HG03520 (cell line): ENCODE results near the gene MYO1E.
"Not testable (repeated sequence)": the region's sequence is repeated elsewhere in the genome, so short reads cannot be mapped to it uniquely, and the experiment has no call there.

ENCODE experiments used
- ATAC-seq: cut with Tn5 transposase; IDR thresholded peaks from one replicate; pipeline ENCODE4 v1.9.1; 2021; ENCODE audit warnings: mild to moderate bottlenecking, moderate library complexity; ENCODE audit not compliant: unreplicated experiment

Gene MYO1E

GRCh38 chr15:59174151-59174834, 198.4 kb downstream of the MYO1E start:
- no peak for ATAC-seq

DNA sequence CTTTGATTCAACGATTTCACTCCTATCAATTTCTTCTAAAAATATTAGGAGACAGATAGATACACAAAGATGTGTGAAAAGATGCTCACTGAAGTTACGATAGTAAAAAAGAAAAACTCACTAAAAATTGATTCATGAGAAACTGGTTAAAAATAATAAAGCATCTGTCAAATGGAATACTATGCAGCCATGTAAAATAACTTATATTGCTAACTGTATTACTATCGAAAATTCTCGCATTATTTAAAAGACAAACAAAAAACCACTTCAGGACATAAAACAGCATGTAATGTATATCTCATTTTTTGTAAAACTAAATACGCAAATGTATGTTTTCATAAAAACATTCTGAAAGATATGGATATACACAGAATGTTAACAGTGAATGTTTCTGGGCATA, 199.5 kb downstream of the MYO1E start:
- ATAC-seq = no peak

DNA sequence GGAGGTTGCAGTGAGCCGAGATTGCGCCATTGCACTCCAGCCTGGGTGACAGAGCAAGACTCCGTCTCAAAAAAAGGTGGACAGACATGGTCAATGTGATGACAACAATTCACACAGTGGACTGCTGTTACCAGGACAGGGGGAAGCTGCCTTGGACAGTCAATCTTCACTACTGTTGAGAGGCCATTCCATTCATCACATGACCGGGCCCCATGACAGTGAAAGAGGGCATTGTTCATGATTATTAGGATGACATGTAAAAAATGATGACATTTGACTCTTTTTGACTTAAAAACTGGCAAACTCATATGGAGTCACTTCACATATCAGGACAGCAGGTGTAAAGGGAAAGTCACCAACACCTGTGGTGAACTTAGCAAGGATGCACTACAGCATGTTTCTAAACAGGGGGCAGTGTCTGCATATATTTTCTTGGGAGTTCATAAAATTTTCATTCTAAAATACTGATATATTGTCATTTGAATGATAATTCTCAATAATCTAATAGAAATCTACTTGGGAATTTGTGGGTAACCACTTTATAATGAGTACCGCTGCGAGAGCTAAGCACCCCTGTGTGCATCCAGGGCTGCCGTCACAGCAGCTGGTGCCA, 200.3 kb downstream of the MYO1E start:
- ATAC-seq = no peak

DNA sequence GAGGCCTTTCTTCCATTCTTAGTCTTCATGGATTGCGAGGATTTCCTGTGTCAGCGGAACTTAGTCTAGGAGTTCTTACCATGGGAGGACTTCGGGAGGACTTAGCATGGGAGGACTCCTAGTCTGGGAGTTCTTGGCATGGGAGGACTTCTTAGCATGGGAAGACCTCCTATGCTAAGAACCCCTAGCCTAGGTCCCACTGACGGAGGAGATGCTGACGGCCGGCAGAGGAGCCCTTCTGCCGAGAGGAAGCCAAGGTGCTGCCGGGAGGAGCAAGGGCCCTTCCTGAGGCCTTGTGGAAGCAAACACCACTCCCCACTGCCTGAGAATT, 201.6 kb downstream of the MYO1E start:
- ATAC-seq = no peak

DNA sequence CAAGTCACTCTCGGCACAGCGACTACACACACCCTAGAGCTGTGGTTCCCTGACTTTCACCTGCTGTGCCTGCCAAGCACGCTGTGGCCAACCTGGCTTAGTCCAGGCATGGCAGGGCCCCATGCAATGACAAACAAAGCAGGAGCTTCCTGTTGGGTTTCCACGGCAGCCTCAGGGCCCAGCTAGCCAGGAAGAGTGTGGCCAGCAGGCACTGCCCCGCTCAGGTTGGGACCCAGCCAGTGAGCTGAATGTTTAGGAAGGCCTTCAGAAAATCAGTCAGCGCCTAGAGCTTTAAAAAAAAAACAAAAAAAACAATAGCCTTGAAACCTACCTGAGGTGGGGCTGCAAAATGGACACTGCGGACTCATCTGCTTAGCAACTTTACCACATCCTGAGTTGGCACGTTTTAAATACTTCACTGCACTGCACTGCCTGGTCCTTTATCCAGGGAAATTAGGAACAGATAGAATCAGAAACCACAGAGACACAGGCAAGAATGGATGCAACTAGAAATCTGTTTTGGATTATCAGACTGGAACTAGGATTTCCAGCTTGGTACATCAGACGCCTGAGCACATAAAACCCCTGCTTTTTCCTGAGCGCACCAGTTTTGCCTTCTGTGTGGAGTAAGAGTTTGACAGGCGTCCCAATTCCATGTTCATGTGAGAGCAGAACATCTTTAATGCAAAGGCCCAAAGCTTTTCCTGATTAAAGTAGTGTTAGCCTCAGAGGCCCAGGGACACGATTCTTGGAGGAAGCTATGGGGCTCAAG, 202.2 kb downstream of the MYO1E start:
- ATAC-seq = no peak

GRCh38 chr15:59169251-59169708, 203.4 kb downstream of the MYO1E start:
- no peak for ATAC-seq

GRCh38 chr15:59168536-59168935, 204.1 kb downstream of the MYO1E start:
- ATAC-seq = no peak

- no peak for ATAC-seq
These were observed 205.9 kb downstream of the MYO1E start for GRCh38 chr15:59166601-59167265.

GRCh38 chr15:59166166-59166565, 206.5 kb downstream of the MYO1E start:
- no peak for ATAC-seq

DNA sequence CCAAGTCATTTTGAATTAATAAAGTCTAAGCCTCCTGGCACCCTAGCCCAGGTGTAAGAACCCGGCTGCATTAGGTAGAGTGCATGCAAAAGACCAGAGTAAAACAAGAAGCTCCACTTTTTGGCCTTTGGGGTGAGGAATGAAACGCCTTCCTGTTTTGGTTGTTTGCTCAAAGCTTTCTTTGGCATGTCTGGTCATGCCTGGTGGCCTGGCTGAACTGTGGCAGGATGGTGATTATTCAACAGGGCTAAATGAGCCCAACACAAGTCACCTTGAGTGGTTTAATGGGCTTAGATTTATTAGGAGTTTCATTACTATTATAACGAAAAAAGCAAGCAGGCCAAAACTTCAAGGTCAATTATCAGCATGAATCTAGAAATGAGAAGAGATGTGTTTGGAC, 206.9 kb downstream of the MYO1E start:
- ATAC-seq = no peak

DNA sequence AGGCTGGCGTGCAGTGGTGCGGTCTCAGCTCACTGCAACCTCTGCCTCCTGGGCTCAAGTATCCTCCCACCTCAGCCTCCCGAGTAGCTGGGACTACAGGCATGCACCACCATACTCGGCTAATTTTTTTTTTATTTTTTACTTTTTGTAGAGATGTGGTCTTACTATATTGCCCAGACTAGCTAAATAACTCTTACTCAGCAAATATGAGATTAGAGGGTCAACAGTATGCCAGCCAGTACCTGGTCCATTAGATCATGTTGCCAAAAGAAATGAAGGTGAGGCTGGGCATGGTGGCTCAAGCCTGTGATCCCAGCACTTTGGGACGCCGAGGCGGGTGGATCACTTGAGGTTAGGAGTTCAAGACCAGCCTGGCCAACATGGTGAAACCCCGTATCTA, 210.6 kb downstream of the MYO1E start:
- ATAC-seq = not testable (repeated sequence)

GRCh38 chr15:59160880-59161593, 211.6 kb downstream of the MYO1E start:
- no peak for ATAC-seq

DNA sequence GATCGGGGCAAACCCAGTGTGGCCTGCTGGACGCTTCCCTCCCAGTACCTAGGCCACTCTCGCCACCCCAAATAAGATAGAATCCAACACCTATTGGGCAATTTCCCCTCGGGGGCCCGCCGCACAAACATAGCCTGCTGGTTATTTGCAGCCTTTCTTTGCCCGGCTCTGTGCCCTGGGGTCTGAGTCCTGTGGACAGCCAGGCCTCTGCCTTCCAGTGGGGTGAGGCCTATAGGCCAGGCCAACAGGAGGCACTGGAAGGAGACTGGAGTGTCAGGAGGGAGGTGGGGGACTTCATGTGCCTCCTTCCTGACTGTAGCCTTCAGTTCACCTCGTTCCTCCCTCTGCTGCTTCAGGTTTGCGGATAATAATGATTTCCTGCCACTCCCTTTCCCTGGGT, 213.5 kb downstream of the MYO1E start:
- ATAC-seq = no peak

GRCh38 chr15:59158701-59159034, 214.0 kb downstream of the MYO1E start:
- ATAC-seq = no peak

DNA sequence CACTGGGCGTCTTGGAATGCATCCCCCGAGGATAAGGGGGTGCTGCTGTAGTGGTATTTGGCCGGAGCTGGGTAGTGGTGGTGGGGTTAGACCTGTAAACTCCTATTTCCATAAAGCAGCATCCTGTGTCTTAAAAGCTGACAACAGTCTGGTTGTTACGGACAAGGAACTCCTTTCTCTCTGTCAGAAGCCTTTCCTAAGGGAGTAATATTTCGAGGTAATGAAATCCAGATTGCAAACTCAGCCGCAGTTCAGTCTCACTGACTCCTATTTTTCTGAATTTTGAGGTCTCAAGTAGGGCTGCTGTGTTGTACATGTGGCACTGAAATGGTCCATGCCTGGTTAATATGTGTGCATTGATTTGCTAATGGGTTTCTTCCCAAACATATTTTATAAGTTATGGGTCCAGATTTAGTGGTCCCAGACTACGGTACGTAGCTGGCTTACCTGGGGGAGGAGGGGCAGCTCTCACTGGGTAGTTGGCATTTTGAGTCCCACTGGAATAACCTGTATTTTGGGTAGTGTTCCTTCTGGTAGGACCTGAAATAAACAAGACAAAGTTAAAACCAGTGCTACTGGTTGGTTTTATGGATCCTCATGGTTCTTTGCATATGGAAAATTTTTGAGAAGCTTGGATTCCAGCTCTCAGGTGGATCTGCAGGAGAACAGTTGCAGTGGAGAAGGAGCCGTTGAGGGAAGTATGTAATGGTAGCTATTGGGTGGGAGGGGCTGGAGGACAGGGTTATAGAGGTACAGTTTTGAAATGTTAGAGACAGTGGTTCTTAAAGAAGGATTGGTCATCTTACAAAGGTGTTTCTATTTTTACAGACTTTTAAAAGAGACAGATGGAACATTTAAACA, 214.6 kb downstream of the MYO1E start:
- ATAC-seq = no peak

DNA sequence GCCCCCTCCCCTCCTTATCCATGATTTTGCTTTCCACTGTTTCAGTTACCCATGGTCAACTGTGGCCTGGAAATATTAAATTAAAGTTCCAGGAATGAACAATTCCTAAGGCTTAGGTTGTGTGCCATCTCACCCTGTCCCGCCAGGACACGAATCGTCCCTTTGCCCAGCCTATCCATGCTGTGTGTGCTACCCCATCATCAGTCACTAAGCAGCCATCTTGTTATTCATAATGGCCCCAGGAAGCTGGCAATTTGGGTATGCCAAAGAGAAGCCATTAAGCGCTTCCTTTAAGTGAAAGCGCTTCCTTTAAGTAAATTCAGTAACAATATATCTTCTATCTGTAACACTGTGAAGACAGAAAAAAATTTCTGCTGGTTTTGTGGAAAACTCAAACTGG, 215.3 kb downstream of the MYO1E start:
- no peak for ATAC-seq

GRCh38 chr15:59155431-59155830, 217.2 kb downstream of the MYO1E start:
- ATAC-seq = no peak

- no peak for ATAC-seq
These were observed 218.4 kb downstream of the MYO1E start for GRCh38 chr15:59154243-59154642.

- ATAC-seq = no peak
These were observed 219.2 kb downstream of the MYO1E start for GRCh38 chr15:59153466-59153865.
